Lower leg skin (tissue), 3 donors: Measurements from ENCODE around the gene RAB34.

Source experiments
- CTCF ChIP-seq, 3 donors: fragments of 450-650 bp; IDR thresholded peaks; one replicate each; pipeline ENCODE4 v1.5.1; 2016; ENCODE audit warnings: antibody characterized with exemption in 3 of 3, mild to moderate bottlenecking in 3 of 3, moderate library complexity in 2 of 3
- POLR2A ChIP-seq, 2 donors: fragments of 450-650 bp; IDR thresholded peaks; one replicate each; pipeline ENCODE4 v1.6.1; 2016 to 2017; ENCODE audit warnings: antibody characterized with exemption in 2 of 2, mild to moderate bottlenecking in 1 of 2, moderate library complexity in 1 of 2

- no peak for TF ChIP-seq CTCF (IDR thresholded peaks at IDR 0.05)
- no peak for TF ChIP-seq POLR2A (IDR thresholded peaks at IDR 0.05)
Measured at GRCh38 chr17:28723159-28723835, 5.6 kb upstream of the RAB34 start.
